ENCODE measurements around the gene DPP6.

The DPP6 gene

DNA sequence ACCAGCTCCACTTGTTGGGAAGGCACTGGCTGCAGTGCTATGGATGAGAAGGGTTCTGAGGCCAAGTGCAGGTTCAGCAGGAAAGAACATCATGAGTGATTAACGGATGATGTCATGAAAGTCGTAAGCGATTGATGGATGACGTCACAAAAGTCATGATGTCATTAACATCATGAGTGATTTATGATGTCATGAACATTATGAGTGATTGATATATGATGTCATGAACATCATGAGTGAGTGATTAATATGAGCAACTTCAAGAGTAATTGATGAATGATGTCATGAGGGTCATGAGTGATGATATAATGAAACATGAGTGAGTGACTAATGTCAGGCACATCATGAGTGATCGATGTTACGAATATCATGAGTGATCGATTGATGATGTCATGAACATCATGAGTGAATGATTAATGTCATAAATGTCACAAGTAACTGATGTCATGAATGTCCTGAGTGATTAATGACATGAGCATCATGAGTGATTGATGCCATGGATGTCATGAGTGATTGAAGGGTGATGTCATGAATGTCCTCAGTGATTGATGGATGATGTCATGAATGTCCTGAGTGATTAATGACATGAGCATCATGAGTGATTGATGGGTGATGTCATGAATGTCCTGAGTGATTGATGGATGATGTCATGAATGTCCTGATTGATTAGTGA, 765.2 kb downstream of the DPP6 start:
- no peak for DNase-seq (ENCODE audit: low spot score)

DNA sequence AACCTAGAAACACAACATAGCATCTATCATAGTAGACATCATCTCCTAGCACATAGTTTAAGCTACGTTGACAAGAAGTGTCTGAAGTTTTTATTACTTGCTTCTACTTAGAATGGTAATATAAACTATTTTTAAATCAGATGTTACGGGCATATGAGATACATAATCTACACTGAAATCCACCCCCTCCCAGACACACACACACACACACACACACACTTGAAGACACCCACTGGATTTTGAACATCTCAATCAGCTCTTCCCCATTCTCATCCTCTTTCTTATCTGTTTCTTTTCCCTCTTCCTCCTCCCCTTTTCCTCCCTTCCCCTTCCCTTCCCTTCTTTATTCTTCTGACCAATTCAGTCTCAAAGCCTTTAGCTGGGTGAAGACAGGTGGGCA, 774.8 kb downstream of the DPP6 start:
- DNase-seq (ENCODE audit: low spot score): peak; percentile 53

DNA sequence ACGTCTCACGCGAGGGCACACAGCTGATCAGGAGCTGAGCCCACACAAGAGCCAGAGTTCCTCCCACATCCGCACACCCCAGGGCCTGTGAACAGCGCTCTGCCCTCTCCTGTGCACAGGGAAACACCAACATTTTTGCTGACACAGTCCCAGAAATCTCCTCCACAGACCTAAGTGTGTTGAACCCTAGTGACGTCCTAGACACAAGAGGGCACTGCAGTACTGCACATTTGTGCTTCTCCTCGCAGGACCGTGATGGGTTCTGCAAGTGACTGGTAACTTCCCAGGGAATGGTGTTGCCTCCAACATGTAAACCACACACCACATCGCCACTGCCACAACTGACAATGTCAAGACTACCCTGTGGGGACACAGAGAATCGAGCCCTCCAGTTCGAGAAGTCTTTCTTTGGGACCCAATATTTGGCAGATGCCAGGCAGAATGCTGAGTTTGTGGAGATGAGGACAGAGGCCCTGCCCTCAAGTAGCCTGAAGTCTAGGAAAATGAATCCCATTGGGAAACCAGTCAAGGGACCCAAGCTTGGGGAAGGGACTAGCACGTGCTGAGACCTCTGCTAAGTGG, 780.5 kb downstream of the DPP6 start:
- DNase-seq (ENCODE audit: low spot score): peak; percentile 63

DNA sequence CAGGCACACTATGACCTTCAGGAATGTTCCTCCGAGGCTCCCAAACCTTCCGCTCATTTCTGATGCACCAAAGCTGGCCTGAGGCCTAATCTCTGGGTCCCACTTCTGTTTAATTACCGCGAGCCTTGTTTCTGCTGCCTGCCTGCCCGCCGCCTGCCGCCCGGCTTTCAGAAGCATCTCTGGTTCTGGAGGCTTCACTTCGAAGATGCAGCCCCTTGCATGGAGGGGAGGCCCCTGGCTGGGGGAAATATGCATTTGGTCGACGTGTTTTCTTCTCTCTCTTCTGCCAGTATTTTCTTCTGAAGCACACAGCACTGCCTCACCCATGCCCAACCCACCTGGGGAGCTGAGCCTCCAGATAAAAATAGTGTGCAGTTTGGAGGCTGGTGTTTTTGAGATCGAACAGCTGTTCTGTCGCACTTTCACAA, 783.8 kb downstream of the DPP6 start:
- DNase-seq (ENCODE audit: low spot score): peak; percentile 58

DNA sequence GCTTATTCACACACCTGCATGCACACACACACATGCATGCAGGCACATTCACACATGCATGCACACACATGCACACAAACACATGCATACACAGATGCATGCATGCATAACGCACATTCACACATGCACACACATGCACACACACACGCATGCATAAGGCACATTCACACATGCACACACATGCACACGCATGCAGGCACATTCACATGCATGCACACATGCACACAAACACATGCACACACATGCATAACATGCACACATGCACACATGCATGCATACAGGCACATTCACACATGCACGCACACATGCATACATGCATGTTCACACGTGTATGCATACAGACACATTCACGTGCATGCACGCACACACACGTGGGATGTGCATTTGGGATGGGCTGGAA, 784.9 kb downstream of the DPP6 start:
- no peak for DNase-seq (ENCODE audit: low spot score)

DNA sequence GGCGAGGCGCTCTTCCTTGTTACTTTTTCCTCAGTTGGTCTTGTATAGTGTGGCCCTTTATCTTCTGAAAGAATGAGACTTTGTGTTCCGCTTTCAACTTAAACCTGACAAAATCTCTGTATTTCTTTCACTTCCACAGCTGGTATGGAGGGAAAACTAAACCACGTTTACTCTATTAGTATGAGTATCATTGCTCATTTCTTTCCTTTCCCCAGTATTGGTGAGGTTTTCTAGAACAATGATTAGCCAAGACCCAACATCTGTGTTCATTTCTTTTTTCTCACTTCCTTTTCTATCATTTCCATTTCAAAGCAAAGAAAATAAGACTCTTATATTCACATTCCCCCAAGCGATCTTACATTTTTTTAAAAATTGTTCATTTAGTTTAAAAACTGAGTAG, 785.4 kb downstream of the DPP6 start:
- no peak for DNase-seq (ENCODE audit: low spot score)

DNA sequence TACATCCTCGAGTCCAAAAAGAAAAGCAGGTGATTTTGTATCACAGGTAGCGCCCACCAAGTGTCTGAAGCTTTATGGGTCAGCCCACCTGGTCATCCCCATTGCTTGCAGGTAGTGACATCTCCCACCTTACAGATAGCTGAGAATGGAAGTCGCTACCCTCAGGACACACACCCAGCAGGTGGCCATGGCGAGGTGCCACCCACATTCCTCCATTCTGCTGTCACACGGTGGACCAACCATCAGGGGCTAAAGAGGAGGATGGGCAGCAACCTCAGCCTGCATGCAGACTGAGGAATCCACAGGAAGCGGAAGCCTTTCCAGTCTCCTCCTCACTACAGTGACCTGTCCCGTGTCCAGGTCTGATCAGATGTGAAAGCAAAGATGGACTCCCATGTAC, 787.9 kb downstream of the DPP6 start:
- no peak for DNase-seq (ENCODE audit: low spot score)

DNA sequence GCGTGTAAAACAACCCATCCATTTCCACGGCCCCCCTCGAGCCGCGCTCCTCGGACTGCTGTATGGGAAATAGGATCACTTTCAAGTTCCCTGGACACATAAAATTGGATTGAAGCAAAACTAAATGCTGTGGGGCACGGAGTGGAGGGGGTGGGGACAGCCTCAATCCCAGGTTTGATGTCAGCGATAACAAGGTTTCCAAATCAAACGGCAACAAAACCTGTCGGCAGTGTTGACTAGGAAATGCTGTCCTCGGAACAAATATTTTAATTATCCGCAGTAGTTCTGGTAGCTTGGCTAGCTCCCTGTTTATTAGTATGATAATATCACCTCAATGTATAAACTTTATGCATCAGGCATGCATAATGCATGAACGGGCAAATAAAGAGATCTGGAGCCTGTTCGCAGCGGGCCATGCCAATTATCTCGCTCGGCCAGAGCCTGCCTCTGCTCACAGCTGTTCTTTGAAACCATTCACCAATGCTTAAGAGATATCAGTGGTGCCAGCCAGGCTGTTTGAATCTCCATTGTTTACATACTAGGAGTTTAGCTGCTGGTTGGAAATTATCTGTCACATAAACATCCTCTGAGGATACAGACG, 789.6 kb downstream of the DPP6 start:
- DNase-seq (ENCODE audit: low spot score): no peak

DNA sequence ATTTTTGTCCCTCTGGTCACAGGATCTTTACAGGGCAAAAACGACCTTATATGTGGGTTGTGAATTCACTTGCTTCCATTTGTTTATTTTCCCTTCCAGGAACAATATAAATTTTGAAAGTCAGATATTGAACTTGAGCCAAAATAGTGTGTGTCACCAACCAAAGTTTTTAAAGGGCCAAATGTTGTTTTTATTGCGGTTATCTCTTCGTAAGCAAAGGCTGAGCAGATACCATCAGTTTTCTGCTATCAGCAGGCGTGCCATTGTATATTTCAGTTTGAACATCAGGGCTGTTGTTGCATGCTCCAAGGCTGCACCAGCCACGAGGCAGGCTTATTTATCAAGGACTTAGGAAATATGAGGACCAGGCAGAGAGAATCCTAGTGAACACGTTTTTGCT, 790.4 kb downstream of the DPP6 start:
- DNase-seq (ENCODE audit: low spot score): no peak

DNA sequence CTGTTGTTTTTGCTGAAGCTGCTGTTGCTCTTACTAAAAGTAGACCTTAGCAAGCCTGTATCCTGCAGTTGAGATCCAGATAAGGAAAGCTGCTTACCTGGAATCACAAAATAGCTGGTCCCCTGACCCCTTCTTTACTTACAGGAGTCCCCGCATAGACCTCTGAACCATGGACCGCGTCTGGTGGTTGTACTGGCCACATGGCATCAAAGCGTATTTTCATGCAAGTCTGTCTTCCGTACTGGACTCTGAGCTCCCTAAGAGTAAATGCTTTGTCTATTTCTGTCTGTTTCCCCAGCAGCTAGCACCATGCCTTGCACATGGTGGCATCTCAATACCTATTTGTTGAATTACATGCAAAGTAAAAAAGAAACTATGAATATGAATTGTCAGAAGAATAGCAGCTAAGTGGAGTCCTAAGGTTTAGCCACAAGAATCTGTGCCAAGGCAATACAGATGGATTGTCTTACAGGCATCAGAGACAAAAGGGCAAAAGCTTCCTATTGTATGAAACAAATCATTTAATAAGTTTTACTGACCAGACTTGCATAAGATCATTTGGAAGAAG, 791.6 kb downstream of the DPP6 start:
- no peak for DNase-seq (ENCODE audit: low spot score)

DNA sequence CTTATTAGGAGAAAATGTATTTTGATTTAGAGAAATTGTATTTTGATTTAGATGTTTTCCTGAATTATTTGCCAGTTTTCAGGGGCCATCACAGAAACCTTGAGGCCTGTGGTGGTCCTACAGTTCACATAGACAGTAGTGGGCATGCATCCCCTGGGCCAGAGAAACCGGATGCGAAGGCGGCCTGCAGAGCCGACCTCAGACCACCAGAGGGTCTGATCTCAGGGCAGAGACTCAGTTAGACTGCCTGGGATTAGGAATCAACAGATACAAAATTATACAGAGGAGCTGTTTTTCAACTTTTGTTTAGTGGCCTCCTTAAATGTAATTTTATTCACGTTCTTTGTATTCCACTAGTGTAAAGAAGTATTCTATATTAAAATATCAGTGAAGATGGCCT, 792.3 kb downstream of the DPP6 start:
- DNase-seq (ENCODE audit: low spot score): no peak

DNA sequence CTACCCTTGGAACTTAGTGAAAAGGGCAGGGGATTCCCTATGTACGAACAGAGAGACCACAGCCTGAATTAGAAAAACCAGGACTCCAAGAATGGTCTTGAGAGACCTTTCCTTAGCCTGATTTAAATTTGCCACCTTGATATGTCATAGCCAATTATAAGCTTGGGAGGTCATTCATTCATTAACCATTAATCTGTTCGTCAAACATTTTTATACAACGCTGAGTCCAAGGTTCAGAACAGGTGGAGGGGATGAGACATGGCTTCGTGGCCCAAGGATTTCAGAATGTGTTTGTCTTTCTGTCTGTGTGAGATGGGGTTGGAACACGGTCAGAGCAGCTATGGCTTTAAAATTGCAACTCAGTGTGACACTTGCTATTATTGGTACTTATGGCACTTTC, 792.8 kb downstream of the DPP6 start:
- DNase-seq (ENCODE audit: low spot score): no peak

DNA sequence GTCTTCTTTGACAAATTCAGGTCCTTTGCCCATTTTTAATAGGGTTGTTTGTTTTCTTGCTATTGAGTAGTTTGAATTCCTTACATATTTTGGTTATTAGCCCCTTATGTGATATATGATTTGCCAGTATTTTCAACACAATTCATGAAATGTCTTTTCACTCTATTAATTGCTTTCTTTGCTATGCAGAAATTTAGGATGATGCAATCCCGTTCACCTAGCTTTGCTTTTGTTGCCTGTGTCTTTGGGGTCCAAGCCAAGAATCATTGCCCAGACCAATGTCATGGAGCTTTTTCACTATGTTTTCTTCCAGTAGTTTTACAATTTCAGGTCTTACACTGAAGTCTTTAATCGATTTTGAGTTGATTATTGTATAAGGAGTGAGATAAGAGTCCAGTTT, 796.3 kb downstream of the DPP6 start:
- no peak for DNase-seq (ENCODE audit: low spot score)

DNA sequence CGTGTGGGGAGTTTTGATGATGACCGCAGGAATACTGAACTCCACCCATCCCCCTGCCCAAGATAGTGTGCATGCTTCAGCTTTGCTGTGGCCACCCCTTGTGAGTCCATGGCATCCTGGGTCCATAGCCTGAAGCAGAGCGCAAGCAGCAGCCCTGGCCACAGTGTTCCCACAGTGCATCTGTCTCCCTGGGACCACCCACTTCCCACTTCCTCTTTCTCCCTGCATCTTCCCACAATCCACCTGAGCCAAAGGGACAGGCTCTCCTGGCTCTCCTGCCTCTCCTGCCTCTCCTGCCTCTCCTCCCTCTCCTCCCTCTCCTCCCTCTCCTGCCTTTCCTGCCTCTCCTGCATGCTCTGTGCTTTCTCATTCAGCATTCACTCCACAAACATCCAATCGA, 800.0 kb downstream of the DPP6 start:
- DNase-seq (ENCODE audit: low spot score): no peak

DNA sequence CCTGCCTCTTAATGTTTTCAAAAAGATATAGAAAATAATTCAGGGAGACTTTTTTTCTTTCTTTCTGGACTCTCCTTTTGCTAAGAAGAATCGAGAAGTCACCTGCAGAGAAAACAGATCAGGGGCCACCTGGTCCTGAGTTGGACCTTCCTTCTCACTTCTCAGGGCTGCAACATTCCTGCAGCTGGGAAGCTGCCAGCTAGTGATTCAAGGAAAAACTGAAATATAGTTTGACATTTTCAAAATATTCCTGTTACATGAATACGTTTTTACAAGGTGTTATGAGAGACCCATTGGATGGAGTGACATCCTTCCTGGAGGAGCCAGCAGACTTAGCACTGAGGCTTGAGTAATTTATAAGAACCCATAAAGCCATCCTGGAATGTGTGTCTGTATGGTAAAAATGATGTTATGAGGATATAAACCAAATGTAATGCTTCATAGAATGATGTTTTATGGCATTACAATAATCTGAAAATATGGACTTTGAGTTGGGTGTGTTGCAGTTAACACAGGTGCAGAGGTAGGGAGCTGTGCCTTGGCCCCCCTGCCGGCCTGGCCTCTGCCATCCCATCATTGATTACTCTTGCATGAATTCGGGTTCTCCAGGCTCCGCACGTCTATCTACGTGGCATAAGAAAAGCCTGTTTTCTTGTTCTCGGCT, 801.0 kb downstream of the DPP6 start:
- no peak for DNase-seq (ENCODE audit: low spot score)

DNA sequence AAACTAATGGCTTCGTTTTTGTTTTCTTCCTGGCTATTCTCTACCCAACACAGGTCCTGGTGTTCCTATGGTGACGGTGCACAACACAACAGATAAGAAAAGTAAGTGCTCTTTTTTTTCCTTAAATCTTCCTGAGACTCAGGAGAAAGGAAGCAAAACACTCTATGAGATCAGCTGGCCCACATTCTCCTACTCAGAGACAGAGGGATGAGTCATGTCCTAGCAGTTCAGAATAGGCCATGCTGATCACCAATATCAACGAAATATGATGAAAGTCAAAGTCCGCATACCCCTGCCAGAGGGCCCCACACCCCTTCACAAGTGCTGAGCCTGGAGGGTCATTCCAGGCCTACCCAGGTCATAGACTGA, 801.5 kb downstream of the DPP6 start:
- no peak for DNase-seq (ENCODE audit: low spot score)

DNA sequence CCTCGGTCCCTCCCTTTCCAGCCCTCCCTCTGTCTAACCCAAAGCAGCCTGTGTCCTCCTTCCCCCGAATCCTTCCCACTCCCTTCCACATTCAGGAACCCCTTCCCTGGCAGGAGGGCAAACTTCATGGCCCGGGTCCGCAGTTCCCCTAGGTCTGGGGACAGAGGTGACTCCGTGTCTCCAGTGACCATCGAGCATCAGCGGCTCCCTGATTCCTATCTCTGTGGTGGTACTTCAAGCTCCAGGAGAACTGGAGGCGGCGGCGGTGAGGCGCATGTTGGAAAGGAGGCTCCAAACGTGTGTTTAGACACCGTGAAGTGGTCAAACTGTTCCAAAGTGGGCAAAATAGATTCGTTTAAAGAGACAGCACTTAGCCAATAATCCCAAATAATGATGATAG, 802.6 kb downstream of the DPP6 start:
- DNase-seq (ENCODE audit: low spot score): no peak

DNA sequence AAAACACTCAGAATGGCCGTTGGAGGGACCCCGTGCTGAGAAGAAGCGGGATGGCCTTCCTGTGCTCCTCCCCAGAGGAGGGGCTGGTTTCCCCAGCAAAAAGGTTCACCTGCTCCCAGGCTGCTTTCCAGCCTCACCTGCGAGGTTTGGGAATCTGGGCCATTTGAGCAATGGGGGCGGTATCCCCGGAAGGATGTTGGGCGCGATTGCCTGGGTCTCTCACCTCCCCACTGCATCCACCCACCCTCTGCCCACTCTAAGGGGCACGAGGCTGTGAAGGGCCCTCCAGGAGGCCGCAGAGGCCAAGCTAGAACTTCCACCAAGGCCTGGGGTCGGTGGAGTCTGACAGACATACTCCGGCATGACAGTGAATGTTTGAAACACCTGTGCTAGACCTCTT, 803.2 kb downstream of the DPP6 start:
- DNase-seq (ENCODE audit: low spot score): no peak

DNA sequence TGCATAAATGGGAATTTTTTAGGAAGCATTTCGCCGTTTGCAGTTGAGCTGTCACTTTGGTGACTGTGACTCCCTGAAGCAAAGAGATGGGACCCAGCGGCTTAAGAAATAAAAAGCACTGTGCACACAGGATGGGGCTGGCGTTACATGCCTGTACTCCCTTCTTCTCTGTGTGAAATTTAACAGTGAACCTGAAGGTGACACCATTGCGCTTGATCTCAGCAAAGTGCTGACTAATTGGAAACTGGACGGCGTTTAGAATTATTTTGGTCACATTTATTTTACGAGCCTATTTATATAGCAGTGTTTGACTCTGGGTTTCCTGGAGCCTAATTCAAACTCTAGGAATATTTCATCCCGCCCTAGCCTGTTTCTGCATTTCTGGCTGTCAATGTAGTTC, 804.5 kb downstream of the DPP6 start:
- no peak for DNase-seq (ENCODE audit: low spot score)

DNA sequence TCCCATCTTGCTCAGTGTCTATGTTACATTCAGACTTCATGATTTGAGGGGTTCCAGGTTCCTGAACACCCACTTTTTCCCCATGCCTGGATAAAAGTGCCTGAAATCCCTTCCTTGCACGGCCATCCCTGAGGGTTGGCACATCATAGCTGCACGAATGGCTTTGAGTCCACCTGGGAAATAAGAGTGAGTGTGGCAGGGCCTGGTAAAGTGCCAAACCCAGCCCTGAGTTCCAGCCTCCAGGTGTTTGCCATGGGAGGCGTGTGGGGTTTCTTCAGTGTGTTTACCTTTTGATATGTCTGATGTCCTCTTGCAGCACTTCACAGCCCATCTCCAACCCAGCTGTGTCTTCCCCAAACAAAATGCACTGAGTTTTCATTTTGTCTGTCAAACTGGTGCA, 805.0 kb downstream of the DPP6 start:
- DNase-seq (ENCODE audit: low spot score): no peak

DNA sequence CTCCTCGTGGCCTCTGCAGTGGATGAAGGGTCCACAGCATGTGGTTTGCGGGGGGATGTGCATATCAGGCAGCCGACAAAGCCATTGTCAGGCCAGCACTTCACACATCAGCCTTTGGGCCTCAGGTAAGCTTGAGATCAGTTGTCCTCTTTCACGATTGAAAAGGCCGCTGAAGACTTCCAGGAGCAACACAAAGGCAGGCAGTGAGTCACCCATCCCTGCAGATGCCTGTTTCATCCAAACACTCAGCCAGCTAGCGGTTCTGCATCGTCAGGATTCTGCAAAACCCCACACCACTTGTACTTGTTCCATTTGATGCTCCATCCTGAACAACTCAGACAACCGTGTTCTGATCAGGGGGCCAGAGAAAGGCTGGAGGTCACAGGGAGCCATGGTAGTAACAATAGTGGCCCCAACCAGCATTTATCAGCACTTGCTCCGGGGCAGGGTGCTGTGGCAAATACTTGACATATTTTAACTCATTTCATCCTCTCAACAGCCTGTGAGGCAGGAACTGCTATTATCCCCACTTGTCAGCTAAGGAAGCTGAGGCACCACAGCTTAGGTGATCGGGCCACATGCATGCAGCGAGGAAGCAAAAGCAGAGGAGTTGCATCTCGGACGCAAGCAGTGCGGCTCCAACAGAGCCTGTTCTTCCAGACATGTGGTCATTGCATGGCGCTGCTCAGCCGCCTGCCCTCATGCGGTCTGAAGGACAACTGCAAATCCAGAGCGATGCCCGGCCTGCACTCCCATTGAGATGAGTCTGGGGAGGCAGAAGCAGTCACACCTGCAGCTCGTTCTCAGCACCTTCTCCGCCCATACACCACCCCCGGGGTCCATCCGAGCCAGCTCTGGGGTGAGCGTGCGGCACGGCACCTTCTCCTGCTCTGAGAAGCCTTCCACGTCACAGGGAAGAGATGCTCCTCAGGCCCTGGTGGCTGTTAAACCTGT, 805.8 kb downstream of the DPP6 start:
- DNase-seq (ENCODE audit: low spot score): peak; percentile 54
